Measurements from ENCODE around the gene TFDP1.

TFDP1 gene

GRCh38 chr13:113667771-113668490 lies 83.4 kb downstream of the TFDP1 start:
- DNase-seq: no peak

GRCh38 chr13:113668491-113668971 lies 84.0 kb downstream of the TFDP1 start:
- DNase-seq: no peak

GRCh38 chr13:113669231-113669754 lies 84.7 kb downstream of the TFDP1 start:
- DNase-seq: no peak

GRCh38 chr13:113669755-113670341 lies 85.3 kb downstream of the TFDP1 start:
- DNase-seq: no peak

- no peak for DNase-seq
Measured at GRCh38 chr13:113670541-113670940, 86.0 kb downstream of the TFDP1 start.

GRCh38 chr13:113671066-113672001 lies 86.8 kb downstream of the TFDP1 start:
- DNase-seq: no peak

- DNase-seq: no peak
Measured at GRCh38 chr13:113672002-113672651, 87.6 kb downstream of the TFDP1 start.

Measured in stimulated activated CD4-positive, alpha-beta T cell treated with anti-CD3 and anti-CD28 coated beads, Interleukin-2, amount 100 ng/mL, for 24 hours (primary cell).